Measurements from ENCODE around the gene TRAPPC2B.
A peak's percentile ranks its signal among the peaks of the same experiment; 100 is the strongest.

- TF ChIP-seq CTCF (IDR thresholded peaks at IDR 0.05) (no peak), EZH2 (IDR thresholded peaks at IDR 0.05) (peak; percentile 29)
These were observed 25.9 kb downstream of the TRAPPC2B start for GRCh38 chr19:57389194-57389729.

Measured in neural progenitor cell (in vitro differentiated cells).